ENCODE results near the gene HLA-DOA. TPM values are rescaled to one million over a fixed set of nuclear protein-coding genes. Genes with fewer than 3 reads are reported as not detected.

The HLA-DOA gene
- total RNA-seq, 4 donors from 2014 or later: 0.20 to 2.9 (median 0.86) TPM

DNA sequence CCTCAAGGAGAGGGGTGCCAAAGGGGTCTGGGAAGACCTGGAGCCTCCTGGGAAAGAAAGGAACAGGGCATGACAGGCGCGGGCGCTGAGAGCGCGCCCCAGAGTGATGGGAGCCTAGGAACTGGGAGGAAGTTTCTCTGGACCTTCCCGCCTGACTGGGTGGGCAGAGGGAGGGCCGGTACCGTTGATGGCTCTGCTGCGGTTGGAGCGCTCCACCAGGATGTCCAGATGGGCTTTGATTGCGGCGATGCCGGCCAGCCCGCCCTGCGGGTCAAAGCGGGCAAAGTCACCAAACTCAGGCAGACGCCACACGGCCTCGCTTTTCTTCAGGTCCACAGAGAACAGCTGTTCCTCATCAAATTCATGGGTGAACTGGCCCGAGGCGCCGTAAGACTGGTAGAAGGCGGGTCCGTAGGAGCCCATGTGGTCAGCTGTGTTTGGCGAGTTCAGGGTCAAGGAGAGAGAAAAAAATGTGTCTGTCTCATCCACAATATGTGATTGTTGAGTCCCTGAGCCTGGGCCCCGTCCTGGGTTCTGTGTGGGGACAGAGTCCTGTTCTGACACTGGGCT lies 1.5 kb downstream of the HLA-DOA start:
- DNase-seq (no peak), ATAC-seq (no peak)
- intact Hi-C loops (cut with DNase I; ENCODE audit: low total_unique reads): loop anchor here (10.0 kb wide), 1 partner anchor 137 kb away; no protein-coding TSS in a partner anchor
- in situ Hi-C loops (cut with MboI; ENCODE audit: low sequenced_read_pairs in 4 of 4): no loop called here
- no peak overlapping the region for H3K4me3 ChIP-seq
- H3K4me1 ChIP-seq: no peaks in the 10 kb centered on the region
- H3K27ac ChIP-seq: no peak overlapping the region
- no peaks in the 10 kb centered on the region for H3K36me3 ChIP-seq
- no peaks in the 10 kb centered on the region for H3K9me3 ChIP-seq
- H3K27me3 ChIP-seq: peaks cover 0 to 8% (median 4%) of the 10 kb centered on the region in 3 donors
- no peak for TF ChIP-seq POLR2A (IDR thresholded peaks at IDR 0.05)
- TF ChIP-seq, protein P1, sequence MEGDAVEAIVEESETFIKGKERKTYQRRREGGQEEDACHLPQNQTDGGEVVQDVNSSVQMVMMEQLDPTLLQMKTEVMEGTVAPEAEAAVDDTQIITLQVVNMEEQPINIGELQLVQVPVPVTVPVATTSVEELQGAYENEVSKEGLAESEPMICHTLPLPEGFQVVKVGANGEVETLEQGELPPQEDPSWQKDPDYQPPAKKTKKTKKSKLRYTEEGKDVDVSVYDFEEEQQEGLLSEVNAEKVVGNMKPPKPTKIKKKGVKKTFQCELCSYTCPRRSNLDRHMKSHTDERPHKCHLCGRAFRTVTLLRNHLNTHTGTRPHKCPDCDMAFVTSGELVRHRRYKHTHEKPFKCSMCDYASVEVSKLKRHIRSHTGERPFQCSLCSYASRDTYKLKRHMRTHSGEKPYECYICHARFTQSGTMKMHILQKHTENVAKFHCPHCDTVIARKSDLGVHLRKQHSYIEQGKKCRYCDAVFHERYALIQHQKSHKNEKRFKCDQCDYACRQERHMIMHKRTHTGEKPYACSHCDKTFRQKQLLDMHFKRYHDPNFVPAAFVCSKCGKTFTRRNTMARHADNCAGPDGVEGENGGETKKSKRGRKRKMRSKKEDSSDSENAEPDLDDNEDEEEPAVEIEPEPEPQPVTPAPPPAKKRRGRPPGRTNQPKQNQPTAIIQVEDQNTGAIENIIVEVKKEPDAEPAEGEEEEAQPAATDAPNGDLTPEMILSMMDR (IDR thresholded peaks at IDR 0.05 in 4 of 5, conservative IDR thresholded peaks at IDR 0.05 in 1 of 5): no peak

DNA sequence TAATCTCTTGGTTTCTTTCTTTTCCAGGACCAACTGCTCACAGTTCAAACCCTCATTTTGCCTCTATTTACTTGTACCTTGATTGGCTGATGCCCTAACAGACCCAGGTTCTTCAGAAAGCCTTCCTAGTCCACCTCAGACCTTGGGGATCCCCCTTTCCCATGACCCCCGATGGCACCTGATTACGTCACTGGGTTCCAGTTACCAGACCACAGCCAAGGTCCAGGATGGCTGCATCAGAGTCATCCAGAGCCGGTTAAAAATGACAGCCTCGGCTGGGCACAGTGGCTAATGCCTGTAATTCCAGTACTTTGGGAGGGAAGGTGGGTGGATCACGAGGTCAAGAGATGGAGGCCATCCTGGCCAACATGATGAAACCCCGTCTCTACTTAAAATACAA lies 4.5 kb downstream of the HLA-DOA start:
- ATAC-seq: no peak
- Histone ChIP-seq H3K9me3 (no peaks in the 10 kb centered on the region), H3K36me3 (no peaks in the 10 kb centered on the region), H3K27ac (no peak overlapping the region), H3K4me3 (no peak overlapping the region), H3K4me1 (no peaks in the 10 kb centered on the region), H3K27me3 (peaks cover 0 to 6% (median 6%) of the 10 kb centered on the region in 3 donors)
- intact Hi-C loops (cut with DNase I; ENCODE audit: low total_unique reads) (loop anchor here (10.0 kb wide), 1 partner anchor 140 kb away; no protein-coding TSS in a partner anchor), in situ Hi-C loops (cut with MboI; ENCODE audit: low sequenced_read_pairs in 4 of 4) (no loop called here)
- no peak for DNase-seq
- TF ChIP-seq, protein P1 (IDR thresholded peaks at IDR 0.05 in 4 of 5, conservative IDR thresholded peaks at IDR 0.05 in 1 of 5): no peak
- no peak for TF ChIP-seq POLR2A (IDR thresholded peaks at IDR 0.05)

DNA sequence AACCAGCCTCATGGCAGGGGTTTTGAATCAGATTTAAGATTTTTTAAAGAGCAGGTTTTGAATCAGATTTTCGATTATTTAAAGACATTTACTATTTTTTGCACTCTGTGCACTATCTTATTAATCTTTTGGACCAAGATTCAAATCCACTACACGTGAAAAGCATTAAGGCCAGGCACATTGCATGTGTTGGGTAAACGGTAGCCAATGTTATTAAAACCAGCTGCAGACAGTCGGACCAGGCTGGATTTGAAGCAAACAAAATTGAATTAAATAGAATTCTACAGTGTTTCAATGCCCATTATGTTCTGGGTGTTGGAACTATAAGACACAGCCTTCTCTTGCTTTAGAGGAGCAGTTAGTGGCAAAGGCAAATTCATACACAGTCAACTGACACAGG lies 7.7 kb downstream of the HLA-DOA start:
- Histone ChIP-seq H3K36me3 (no peaks in the 10 kb centered on the region), H3K4me3 (no peak overlapping the region), H3K9me3 (no peaks in the 10 kb centered on the region), H3K27ac (no peak overlapping the region), H3K4me1 (no peaks in the 10 kb centered on the region), H3K27me3 (peaks cover 0 to 6% (median 0%) of the 10 kb centered on the region in 3 donors)
- intact Hi-C loops (cut with DNase I; ENCODE audit: low total_unique reads) (loop anchor here (10.0 kb wide), 1 partner anchor 143 kb away; no protein-coding TSS in a partner anchor), in situ Hi-C loops (cut with MboI; ENCODE audit: low sequenced_read_pairs in 4 of 4) (no loop called here)
- TF ChIP-seq, protein P1 (IDR thresholded peaks at IDR 0.05 in 4 of 5, conservative IDR thresholded peaks at IDR 0.05 in 1 of 5): no peak
- TF ChIP-seq POLR2A (IDR thresholded peaks at IDR 0.05): no peak
- DNase-seq (no peak), ATAC-seq (no peak)

DNA sequence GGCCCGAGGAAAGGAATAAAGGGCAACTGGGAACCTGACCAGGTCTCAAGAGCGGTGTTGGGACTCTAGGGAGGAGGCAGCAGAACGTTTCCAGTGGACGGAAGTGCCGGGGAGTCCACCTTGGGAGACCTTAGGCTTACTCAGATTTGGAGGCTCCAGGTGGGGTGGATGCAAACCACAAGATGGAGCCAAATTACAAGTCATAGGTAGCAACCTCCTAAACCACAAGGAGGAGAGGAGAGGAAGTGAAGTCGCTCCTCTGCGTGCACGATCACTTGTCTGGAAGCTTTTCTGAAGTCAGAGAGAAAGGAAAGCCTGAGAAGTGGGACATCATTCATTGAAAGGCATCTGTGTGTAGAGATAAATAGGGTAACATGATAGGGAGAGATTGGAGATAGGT lies 9.3 kb downstream of the HLA-DOA start:
- DNase-seq (no peak), ATAC-seq (no peak)
- H3K36me3 ChIP-seq: no peaks in the 10 kb centered on the region
- no peaks in the 10 kb centered on the region for H3K4me1 ChIP-seq
- intact Hi-C loops (cut with DNase I; ENCODE audit: low total_unique reads): loop anchor here (10.0 kb wide), 1 partner anchor 145 kb away; no protein-coding TSS in a partner anchor
- peaks cover 0 to 6% (median 0%) of the 10 kb centered on the region in 3 donors for H3K27me3 ChIP-seq
- H3K9me3 ChIP-seq: no peaks in the 10 kb centered on the region
- TF ChIP-seq POLR2A (IDR thresholded peaks at IDR 0.05): no peak
- TF ChIP-seq, protein P1 (IDR thresholded peaks at IDR 0.05 in 4 of 5, conservative IDR thresholded peaks at IDR 0.05 in 1 of 5): peak in 1 of 5 experiments; percentile 22
- H3K4me3 ChIP-seq: no peak overlapping the region
- in situ Hi-C loops (cut with MboI; ENCODE audit: low sequenced_read_pairs in 4 of 4): no loop called here
- H3K27ac ChIP-seq: no peak overlapping the region
